KMS-11 (cell line): ENCODE data around the gene CSPG5.

Experiments used
- H2AFZ ChIP-seq: fragments of 200-600 bp; sonication (generic); 2 replicates; pipeline ENCODE4 v1.6.1; 2016; ENCODE audit warnings: antibody characterized with exemption, mixed run types, low read depth
- H3K27ac ChIP-seq: fragments of 200-600 bp; sonication (generic); 2 replicates; pipeline ENCODE4 v1.6.1; 2016; ENCODE audit warnings: mild to moderate bottlenecking, mixed run types
- H3K27me3 ChIP-seq: fragments of 200-600 bp; sonication (generic); 2 replicates; pipeline ENCODE4 v1.6.1; 2017; ENCODE audit warnings: mild to moderate bottlenecking, low read depth, mixed run types, moderate library complexity; ENCODE audit not compliant: insufficient read depth
- H3K36me3 ChIP-seq: fragments of 200-600 bp; sonication (generic); 2 replicates; pipeline ENCODE4 v1.6.1; 2017; ENCODE audit warnings: mild to moderate bottlenecking, mixed run types; ENCODE audit not compliant: insufficient read depth
- H3K4me1 ChIP-seq: fragments of 200-600 bp; sonication (generic); 2 replicates; pipeline ENCODE4 v1.6.1; 2016; ENCODE audit warnings: mild to moderate bottlenecking, low read depth, mixed run types; ENCODE audit not compliant: poor library complexity, severe bottlenecking
- H3K4me2 ChIP-seq: fragments of 200-600 bp; sonication (generic); 2 replicates; pipeline ENCODE4 v1.7.0; 2016; ENCODE audit warnings: mild to moderate bottlenecking, mixed run types
- H3K4me3 ChIP-seq: fragments of 200-600 bp; sonication (generic); IDR thresholded peaks from 2 replicates; pipeline ENCODE4 v1.6.1; 2017; ENCODE audit warnings: low read depth, low read length, mixed read lengths; ENCODE audit not compliant: insufficient read depth
- H3K79me2 ChIP-seq: fragments of 200-600 bp; sonication (generic); 2 replicates; pipeline ENCODE4 v1.6.1; 2016; ENCODE audit warnings: low read depth, mixed run types; ENCODE audit not compliant: insufficient read depth
- H3K9ac ChIP-seq: fragments of 200-600 bp; sonication (generic); 2 replicates; pipeline ENCODE4 v1.6.1; 2016; ENCODE audit warnings: mild to moderate bottlenecking, mixed run types
- H4K20me1 ChIP-seq: fragments of 200-600 bp; sonication (generic); 2 replicates; pipeline ENCODE4 v1.6.1; 2016; ENCODE audit warnings: mild to moderate bottlenecking, mixed run types; ENCODE audit not compliant: insufficient read depth
- TF ChIP-seq, protein P1 (sequence below): fragments of 200-600 bp; sonication (generic); conservative IDR thresholded peaks from 2 replicates; pipeline ENCODE4 v1.6.1; 2017; ENCODE audit warnings: low read depth, mild to moderate bottlenecking, antibody characterized with exemption, low read length, moderate library complexity, mixed read lengths

CSPG5 gene

DNA sequence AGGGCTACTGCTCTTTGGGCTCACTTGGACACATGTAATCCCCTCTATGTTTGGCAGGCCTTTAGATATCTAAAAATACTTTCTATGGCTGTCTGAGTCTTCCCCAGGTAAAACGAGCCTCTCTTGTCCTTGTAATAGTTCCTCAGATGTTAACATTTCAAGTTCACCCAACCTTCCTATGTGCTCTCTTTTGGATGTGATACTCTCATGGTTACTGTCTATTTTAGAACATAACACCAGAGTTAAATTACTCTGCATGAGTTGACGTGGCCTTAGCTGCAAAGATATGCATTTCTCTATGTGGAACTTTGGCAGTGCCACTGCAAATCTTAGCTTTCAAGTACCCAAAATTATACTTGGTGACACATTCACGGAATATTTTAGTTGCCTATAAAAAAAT, 31.9 kb upstream of the CSPG5 start:
- H2AFZ ChIP-seq = no peak overlapping the region
- no peaks in the 10 kb centered on the region for H4K20me1 ChIP-seq
- H3K4me2 ChIP-seq = no peak overlapping the region
- H3K4me3 ChIP-seq = no peak overlapping the region
- no peaks in the 10 kb centered on the region for H3K36me3 ChIP-seq
- H3K9ac ChIP-seq = no peak overlapping the region
- H3K79me2 ChIP-seq = no peaks in the 10 kb centered on the region
- no peaks in the 10 kb centered on the region for H3K27me3 ChIP-seq
- TF ChIP-seq, protein P1, sequence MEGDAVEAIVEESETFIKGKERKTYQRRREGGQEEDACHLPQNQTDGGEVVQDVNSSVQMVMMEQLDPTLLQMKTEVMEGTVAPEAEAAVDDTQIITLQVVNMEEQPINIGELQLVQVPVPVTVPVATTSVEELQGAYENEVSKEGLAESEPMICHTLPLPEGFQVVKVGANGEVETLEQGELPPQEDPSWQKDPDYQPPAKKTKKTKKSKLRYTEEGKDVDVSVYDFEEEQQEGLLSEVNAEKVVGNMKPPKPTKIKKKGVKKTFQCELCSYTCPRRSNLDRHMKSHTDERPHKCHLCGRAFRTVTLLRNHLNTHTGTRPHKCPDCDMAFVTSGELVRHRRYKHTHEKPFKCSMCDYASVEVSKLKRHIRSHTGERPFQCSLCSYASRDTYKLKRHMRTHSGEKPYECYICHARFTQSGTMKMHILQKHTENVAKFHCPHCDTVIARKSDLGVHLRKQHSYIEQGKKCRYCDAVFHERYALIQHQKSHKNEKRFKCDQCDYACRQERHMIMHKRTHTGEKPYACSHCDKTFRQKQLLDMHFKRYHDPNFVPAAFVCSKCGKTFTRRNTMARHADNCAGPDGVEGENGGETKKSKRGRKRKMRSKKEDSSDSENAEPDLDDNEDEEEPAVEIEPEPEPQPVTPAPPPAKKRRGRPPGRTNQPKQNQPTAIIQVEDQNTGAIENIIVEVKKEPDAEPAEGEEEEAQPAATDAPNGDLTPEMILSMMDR = no peak
- no peaks in the 10 kb centered on the region for H3K4me1 ChIP-seq
- no peak overlapping the region for H3K27ac ChIP-seq

DNA sequence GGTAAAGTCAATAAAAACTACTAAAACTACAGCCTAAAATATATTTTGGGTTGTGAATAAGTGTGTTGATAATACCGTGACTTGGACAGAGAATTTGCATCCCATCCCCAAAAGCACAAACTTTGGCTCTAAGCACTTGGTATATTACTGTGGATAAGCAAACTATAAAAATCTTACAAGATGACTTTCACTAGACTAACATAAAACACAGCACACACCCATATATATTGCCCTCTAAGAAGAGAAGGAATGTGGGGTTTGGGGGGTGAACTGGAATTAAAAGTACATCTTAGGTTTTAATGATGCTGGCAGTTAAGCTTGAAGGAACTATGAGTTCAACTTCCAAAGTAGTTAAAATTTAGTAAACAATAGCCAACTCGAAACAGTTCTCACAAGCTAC, 28.7 kb upstream of the CSPG5 start:
- H3K27me3 ChIP-seq = no peaks in the 10 kb centered on the region
- H2AFZ ChIP-seq = no peak overlapping the region
- no peak overlapping the region for H3K4me2 ChIP-seq
- H3K9ac ChIP-seq = no peak overlapping the region
- H3K36me3 ChIP-seq = no peaks in the 10 kb centered on the region
- no peak overlapping the region for H3K27ac ChIP-seq
- no peaks in the 10 kb centered on the region for H4K20me1 ChIP-seq
- TF ChIP-seq, protein P1 = no peak
- peaks cover 21% of the 10 kb centered on the region for H3K4me1 ChIP-seq
- H3K4me3 ChIP-seq = no peak overlapping the region
- no peaks in the 10 kb centered on the region for H3K79me2 ChIP-seq

DNA sequence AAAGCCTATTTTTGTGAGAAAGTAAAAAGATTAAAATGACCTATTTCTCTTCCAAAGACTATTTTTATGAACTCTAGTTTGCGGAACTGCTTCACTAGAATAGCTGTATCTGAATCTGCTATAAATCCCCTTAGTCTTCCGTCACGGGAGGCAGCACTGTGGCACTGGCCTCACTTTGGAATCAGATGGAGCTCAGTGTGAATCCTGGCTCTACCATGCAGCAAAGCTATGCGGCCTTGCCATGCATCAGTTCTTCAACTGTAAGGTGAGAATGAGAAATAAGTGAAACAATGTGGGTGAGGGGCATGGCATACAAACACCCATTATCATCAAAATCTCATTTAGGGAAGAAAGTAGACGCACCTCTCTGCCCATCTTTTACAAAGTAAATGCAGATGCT, 27.5 kb upstream of the CSPG5 start:
- Histone ChIP-seq H4K20me1 (no peaks in the 10 kb centered on the region), H3K27ac (no peak overlapping the region), H2AFZ (no peak overlapping the region), H3K4me2 (no peak overlapping the region), H3K79me2 (no peaks in the 10 kb centered on the region), H3K36me3 (no peaks in the 10 kb centered on the region), H3K4me1 (peaks cover 22% of the 10 kb centered on the region), H3K4me3 (no peak overlapping the region), H3K27me3 (no peaks in the 10 kb centered on the region), H3K9ac (no peak overlapping the region)
- TF ChIP-seq, protein P1 = no peak

DNA sequence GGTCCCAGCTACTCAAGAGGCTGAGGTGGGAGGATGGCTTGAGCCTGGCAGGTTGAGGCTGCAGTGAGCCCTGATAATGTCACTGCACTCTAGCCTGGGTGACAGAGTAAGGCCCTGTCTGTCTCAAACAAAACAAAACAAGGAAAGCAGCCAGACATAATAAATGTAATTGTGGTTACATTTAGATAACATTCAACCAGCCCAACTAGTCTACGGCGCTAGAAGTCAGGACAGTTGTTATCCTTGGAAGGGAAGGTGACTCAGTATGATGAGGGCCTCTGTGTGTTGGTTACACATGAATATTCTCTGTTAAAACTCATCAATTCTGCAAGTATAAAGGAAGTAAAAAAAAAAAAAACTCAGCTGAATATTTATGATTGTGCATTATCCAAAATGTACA, 27.0 kb upstream of the CSPG5 start:
- H3K27me3 ChIP-seq = no peaks in the 10 kb centered on the region
- H3K4me3 ChIP-seq = no peak overlapping the region
- TF ChIP-seq, protein P1 = no peak
- no peaks in the 10 kb centered on the region for H4K20me1 ChIP-seq
- H3K9ac ChIP-seq = no peak overlapping the region
- H3K27ac ChIP-seq = no peak overlapping the region
- no peak overlapping the region for H3K4me2 ChIP-seq
- H3K79me2 ChIP-seq = no peaks in the 10 kb centered on the region
- no peaks in the 10 kb centered on the region for H3K36me3 ChIP-seq
- peaks cover 22% of the 10 kb centered on the region for H3K4me1 ChIP-seq
- no peak overlapping the region for H2AFZ ChIP-seq

DNA sequence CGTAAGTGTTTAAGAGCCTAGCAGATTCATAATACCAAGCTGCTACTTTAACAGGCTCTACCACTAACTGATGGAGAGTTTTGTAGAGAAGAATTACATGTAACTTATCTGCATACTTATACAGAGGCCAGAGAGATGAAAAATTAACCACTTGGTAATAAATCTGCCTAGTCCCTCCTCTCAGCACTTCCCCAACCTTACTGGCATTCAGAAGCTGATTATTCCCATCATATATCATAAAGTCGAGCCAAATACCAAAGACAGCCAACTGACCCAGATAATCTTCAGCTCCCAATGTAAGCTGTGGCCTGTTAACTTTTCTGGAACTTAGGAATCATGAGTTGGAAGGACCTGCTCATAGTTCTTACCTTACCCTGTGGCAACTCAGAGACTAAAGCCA, 25.5 kb upstream of the CSPG5 start:
- Histone ChIP-seq H3K4me3 (no peak overlapping the region), H4K20me1 (no peaks in the 10 kb centered on the region), H2AFZ (no peak overlapping the region), H3K4me1 (peaks cover 22% of the 10 kb centered on the region), H3K79me2 (no peaks in the 10 kb centered on the region), H3K36me3 (no peaks in the 10 kb centered on the region), H3K27ac (no peak overlapping the region; the same call in 1 of the 2 replicates), H3K27me3 (no peaks in the 10 kb centered on the region), H3K9ac (no peak overlapping the region), H3K4me2 (no peak overlapping the region)
- TF ChIP-seq, protein P1 = no peak
